Measurements from ENCODE around the gene MMP17. TPM values are rescaled to one million over a fixed set of nuclear protein-coding genes. Genes with fewer than 3 reads are reported as not detected.

Gene MMP17
- 10 to 100 TPM in 1 of 10 donors, 1 to 10 TPM in 9; 3.3 to 10.2 (median 5.1) TPM for polyA plus RNA-seq (ENCODE audit: insufficient read length in 10 of 10)
- long read RNA-seq, donor 1, partial matches to known transcripts: 0 of 2 reads
- long read RNA-seq, donor 1, other reads (novel, unspliced or antisense): 0 of 2 reads
- long read RNA-seq, donor 2: 0 reads
- long read RNA-seq, donor 3: 0 reads
- long read RNA-seq, donor 4: 0 reads
- long read RNA-seq, donor 5, partial matches to known transcripts: 0 of 3 reads
- long read RNA-seq, donor 5, other reads (novel, unspliced or antisense): 0 of 3 reads
- long read RNA-seq, donor 6, partial matches to known transcripts: 0 of 3 reads
- long read RNA-seq, donor 6, other reads (novel, unspliced or antisense): 0 of 3 reads
- long read RNA-seq, donor 7, partial matches to known transcripts: 0 of 2 reads
- long read RNA-seq, donor 7, other reads (novel, unspliced or antisense): 0 of 2 reads
- long read RNA-seq, donor 8: 0 reads
- long read RNA-seq, donor 9: 0 reads

DNA sequence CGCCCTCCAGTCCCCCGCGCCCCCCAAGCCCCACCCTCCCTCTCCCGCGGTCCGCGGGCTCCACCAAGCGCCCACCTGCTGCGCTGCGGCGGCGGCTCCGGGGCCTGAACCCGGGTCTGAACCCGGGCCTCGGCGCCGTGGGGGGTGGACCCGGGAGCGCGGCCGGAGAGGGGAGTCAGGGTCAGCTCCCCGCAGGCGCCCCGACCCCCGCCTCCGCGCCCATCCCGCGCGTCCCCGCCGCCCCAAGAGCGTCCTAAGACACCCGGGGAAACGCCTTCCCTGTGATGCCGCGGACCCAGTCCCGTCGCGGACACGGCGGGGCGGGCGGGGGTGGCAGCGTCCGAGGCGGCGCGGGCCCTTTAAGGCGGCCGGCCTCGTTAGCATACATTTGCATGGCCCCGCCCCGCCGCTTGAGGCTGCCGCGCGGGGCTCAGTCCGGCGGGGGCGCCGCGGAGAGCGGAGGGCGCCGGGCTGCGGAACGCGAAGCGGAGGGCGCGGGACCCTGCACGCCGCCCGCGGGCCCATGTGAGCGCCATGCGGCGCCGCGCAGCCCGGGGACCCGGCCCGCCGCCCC, at the start of gene MMP17:
TSS of gene MMP17 (plus strand) at position 433 of the 574 bp plus-strand sequence. CDS start at position 535, 102 bp downstream.
- DNase-seq: peak; percentile 47 to 84 (median 65)

DNA sequence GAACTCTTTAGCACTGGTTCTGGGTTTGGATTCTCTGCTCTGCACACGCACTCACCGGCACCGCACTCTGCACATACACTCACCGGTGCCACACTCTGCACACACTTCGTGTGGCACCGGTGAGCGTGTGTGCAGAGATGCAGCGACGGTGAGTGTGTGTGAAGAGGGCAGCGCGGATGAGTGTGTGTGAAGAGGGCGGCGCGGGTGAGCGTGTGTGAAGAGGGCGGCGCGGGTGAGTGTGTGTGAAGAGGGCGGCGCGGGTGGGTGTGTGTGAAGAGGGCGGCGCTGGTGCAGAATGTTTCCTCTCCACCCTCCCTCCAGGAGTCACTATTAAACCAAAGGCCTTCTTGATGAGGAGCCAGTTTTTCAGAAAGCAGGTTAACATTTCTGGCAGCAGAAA, 49.2 kb upstream of the MMP17 start:
- no peak for DNase-seq

DNA sequence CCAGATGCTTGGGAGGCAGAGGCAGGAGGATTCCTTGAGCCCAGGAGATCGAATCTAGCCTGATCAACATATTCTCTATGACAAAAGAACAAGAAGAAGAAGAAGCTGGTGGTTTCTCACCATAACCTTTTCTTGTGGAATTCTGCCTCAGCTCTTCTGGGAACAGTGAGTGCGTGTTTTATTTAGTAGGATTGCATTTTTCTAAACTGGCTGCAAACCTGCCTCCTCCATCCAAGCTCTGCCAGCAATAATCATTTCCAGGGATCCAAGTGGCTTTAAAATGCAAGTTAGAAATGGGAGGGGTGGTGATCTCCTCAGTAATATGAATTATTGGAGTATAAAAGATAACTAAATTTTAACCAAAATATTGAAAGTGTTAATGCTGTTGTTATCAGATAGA, 46.1 kb upstream of the MMP17 start:
- DNase-seq: no peak

DNA sequence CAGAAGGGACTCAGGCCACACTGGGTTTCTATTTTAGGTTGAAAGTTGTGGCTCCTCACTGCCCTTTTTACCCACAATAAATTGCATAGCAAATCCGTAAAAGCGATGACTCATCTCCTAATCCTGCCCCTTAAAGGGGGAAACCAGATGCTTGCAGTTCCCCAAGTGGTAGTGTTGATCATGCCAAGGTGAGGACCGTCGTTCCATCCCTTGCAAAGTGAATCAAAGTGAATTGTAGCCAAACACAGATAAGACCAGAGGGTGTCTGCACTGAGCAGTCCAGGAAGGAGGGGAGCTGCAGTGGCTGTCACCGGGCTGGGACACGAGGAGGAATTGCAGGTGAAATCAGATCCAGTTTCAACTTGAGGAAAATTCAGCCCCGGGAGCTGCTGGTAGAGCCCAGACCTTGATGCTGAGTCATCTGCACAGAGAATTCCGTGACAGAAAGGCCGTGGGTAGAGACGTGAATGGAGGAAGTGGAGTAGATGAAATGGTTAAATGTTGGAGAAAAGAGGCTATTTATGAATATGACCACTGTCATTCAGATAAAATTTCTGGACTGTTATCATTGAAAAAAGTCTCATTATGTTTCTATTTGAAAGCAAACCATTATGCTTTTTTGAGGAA, 44.2 kb upstream of the MMP17 start:
- DNase-seq: peak in 1 of 3 donors; percentile 34

DNA sequence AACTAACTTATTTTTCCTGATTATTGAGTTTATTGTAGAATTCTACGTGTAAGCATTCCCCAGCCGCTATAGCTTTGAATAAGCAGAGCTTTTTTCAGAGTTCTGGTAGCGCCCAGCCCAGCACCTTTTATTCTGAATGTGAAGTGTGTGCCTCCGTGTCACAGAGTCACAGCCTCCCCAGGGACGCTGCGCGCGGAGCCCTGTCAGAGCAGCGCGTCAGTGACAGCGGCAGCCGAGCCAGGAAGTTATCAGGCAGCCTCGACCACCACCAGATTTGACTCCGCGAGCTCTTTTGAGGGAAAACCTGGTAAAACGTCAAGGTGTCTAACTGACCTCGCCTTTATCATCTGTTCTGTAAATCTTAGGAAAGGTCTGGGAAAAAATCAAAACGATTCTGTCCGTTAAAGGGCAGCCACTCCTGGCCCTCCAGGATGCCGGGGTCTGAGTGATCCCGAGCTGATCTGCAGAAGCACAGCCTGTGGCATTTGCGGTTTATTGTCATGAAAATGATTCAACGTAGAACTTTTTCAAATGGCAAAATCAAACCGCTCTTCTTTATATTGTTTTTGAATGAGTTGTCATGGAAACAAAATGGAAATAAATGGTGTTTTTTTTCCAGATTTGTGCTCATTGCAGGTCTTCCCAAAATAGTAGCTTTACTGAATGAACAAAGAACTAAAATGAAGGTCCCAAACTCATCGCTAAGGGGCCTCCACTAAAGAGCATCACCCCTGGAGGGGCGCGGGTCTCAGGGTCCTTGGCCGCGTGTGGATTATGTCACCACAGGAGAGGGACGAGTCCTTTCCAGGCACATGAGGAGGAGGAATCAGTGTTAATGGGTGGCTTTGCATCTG, 43.1 kb upstream of the MMP17 start:
- peak in 1 of 3 donors; percentile 29 for DNase-seq

DNA sequence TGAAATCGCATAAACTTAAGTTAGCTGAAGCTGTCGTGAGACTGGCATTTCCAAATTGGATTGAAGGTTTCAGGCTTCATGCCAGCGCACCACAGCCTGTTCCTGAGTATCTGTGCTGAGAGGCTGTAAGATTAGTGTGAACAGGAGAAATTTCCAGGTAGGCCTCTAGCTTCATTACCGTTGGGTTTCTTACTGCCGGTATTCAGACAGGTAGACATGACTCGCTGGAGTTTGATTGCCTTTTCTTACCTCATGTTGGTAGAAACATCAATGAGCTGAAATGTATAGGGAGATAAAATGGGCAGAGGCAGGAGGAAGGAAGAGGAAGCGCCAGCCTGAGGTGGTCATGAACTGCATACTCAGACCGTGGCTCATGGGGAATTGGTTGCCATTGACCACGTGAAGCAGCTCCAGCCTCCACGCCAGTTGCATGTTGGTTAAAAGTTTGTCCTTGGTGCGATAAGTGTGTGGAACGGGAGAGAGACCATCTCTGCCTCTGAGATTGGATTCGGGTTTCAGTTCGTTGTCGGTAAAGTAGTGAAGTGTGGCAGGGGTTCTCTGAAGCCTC, 42.3 kb upstream of the MMP17 start:
- DNase-seq: no peak

DNA sequence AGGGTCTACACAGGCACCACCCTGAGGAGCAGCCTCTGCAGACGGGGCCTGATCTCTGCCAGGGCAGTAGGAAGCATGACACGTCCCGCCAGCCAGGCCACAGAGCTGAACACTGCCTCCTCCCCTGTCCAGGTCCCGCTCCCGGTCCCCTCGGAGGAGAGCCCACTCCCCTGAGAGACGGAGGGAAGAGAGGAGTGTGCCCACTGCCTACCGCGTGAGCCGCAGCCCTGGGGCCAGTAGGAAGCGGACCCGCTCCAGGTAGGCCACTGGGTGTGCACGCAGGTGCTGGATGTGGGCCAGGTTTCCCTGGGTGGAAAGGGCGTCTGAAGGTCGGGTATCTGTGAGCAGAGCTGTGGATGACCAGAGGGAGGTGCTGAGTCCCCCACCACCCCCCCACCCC, 41.9 kb upstream of the MMP17 start:
- no peak for DNase-seq

DNA sequence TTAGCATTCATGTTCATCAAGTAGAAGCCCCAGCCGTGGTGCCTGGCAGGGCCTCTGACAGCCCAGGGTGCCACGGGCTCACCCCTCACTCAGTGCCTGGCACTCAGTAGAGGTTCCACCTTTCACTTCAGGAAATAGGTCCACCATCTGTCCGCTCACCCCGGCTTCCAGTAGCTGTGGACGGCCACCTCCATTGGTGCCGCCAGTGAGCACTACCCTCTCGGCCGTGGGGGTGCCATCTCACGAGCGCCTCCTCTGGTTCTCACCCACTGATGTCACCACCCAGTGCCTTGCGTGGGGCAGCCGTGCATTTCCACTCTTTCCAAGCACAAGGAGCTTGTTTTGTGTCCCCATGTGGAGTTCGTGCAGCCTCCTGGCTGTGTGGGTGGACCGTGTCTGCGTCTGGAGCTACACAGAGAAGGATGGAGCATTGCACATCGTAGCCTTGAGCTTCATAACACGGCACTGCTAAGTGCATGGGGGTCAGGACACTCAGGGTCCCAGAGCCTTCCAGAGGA, 41.0 kb upstream of the MMP17 start:
- no peak for DNase-seq

DNA sequence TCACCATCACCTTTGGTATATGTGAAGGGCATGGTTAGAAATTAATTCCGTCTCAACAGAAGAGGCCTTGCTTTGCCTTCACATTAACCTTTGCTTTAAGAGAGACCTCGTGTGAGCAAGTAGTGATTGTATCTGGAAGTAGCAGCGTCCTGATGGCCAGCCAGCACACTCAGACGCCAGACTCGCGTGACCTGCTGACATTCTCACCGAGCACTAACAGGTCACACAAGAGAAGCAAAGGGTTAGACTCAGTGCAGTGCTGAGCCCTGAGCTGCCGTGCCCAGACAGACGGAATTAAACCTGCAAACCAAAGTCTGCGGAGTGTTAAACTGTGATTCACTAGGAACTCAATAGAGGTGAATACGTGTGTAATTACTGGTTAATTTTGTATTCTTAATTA, 40.1 kb upstream of the MMP17 start:
- DNase-seq: no peak

DNA sequence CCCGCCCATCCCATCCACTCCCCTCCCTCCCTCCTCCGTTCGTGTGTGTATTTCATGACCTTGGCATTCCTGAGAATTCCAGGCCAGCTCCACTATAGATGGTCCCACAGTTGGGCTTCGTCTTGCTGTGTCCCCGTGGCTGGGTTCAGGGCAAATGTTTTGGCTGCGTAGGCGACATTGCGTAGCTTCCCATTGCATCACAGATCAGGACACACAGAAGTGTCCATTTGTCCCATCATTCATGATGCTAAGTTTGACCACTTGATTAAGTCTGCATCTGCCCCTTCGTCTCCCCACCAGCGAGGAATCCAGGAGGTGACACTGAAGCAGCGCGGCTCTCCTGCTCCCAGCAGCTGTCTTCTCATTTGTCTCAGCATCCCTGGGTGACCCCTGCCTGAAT, 38.6 kb upstream of the MMP17 start:
- no peak for DNase-seq

DNA sequence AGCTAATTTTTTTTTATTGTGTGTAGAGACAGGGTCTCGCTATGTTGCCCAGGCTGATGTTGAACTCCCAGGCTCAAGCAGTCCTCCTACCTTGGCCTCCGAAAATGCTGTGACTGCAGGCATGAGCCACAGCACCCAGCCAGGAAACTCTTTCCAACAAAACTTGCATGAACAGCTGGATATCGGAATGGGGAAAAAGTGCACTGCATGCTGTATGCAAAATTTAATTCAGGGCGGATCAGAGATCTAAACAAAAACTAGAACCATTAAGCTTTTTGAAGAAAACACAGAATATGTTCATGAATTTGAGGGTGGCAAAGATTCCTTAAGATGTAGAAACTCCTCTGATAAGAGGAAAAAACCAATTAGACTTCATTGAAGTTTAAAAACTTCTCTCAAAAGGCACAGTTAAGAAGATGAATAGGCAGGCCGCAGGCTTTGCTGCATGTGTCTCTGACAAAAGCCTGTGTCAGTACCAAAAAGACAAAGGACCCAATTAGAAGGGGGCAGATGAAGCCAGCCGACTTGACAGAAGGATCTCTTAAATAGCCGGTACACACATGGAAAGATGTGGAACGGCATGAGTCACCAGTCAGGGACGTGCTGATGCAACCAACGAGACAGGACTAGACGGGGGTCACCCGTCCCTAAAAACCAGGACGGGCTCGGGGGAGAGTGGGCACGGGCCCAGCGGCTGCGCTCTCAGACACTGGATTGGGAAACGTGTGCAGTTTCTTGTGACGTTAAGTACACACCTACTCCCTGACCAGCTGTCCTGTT, 34.8 kb upstream of the MMP17 start:
- no peak for DNase-seq

DNA sequence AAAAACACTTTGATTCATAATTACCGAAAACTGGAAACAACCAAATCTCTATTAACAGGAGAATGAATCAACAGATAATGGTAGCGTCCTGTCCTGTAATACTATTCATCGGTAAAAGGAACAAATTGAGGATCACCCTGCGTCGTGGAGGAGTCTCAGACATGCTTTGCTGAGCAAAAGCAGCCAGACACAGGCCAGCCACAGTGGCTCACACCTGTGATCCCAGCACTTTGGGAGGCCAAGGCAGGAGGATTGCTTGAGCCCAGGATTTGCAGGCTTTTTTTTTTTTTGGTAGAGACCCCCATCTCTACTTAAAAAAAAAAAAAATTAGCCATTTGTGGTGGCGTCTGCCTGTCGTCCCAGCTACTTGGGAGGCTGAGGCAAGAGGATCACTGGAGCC, 34.1 kb upstream of the MMP17 start:
- DNase-seq: no peak

DNA sequence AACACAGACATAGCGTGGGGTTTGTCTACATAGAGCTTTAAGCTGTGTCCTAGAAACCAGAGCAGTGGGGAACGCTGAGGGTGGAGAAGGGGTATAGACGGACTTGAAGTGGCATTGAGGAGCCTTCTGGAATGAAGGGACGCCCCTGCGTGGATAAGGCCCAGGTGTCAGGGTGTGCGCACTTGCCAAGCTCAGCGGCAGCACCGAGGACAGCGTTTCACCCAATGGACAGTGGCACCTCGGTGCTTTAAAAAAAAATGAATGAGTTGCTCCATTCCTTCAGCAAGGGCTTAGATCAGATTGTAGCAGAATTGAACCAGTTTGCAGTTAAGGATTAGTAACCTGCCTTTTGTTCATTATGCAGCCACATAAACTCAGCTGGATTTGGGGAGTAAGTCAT, 33.6 kb upstream of the MMP17 start:
- DNase-seq: no peak

DNA sequence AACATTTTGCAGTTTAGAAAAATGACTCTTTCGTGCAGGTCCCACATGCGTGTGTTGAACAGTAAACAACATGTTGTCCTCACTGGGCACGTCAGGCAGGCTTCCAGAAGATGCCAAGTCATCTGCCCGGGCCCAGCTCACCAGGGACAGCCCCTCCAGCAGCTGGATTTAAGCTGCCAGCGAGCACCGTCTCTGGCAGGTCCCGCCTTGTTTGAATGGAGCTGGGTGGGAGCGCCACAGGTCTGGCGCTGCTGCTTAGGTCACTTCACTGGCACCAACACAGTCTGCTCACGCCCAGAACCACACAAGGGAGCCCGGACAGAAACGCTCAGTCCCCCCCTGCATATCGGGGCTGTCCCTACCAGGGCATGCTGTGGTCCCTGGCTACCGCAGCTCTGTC, 33.1 kb upstream of the MMP17 start:
- DNase-seq: no peak

DNA sequence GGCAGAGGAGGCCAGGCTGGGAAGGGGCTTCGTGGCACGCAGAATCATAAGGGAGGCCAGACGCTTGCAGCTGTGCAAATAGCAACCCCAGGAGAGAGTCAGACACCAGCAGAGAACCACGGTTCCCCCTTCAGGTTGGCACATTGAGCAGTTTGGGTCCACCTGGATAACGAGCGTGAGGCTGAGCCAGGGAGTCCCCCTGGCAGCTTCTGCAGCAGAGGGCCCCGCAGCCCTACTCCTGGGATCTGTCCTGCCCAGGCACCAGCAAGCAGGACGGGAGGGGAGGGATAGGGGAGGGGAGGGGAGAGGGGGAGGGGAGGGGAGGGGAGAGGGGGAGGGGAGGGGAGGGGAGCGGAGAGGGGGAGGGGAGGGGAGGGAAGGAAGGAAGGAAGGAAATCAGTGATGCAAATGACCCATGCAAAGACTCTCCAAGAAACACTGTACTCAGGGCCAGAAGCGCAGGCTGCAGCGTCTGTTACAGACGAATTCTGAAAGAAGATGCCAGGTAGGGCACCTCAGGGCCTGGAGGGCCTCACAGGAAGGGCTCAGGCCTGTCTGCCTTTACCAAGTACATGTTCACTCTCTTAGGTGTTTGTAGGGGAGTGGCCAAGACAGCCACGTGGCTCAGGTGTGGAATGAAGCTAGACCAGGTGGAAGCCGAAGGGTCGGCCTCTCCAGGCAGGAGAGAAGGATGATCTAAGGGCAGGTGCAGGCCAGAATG, 32.3 kb upstream of the MMP17 start:
- DNase-seq: no peak

DNA sequence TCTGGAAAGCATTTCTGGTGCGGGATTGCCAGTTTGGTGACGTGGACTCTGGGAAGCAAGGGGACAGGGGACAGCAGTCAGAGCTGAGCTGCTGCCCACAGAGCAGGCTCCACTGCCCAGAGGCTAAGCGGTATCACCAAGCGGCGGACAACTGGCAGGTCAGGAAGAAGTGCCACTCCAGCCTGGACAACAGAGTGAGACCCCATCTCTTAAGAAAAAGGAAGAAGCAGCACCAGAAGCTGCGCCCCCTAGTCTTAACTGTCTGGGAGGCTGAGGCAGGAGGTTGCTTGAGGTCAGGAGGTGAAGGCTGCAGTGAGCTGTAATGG, 31.8 kb upstream of the MMP17 start:
- no peak for DNase-seq

DNA sequence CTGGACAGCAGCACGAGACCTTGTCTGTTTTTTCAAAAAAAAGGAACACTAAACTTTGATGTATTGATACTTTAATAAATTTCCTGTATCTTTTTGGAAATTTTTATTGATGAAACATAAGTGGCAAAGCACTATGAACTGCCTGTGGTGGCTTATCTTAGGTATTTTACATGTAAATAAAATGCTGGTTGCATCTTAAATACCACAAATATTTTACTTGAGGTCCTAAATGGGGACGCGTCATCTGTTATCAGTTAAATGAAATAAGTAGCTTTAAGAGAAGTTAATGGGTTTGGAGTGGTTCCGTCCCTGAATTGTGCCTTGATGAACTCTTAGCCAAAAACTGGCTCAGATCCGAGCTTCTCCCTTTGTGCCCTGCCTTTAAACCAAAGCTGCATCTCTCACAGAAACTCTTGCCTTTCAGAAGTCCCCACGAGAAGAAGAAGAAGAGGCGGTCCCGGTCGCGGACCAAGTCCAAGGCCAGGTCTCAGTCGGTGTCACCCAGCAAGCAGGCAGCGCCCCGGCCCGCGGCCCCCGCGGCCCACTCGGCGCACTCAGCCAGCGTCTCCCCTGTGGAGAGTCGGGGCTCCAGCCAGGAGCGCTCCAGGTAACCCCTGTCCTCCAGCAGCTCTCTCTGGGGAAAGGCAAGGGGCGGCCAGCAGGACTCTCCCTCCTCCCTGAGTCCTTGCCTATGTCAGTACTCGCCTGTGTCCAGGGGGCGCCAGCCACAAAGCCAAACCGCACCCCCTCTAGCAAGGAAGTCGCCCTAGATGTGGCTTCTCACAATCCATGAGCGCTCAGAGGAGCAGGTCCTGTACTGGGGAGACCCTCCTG, 31.2 kb upstream of the MMP17 start:
- DNase-seq: no peak

DNA sequence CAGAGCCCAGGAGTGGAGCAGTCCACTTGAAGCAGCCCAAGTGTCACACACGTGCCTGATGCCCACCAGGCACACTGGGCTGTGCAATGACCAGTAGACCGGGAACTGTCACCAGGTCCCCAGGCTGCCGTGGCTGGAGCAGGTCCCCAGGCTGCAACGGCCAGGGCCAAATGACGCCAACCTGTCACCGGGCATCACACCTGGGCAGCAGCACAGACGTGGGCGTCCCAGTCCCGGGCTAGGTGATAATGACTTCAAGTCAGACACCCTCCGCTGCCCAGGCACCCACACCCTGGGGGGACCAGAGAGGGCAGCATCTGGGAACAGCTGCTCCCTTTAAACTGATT, 30.6 kb upstream of the MMP17 start:
- DNase-seq: no peak

DNA sequence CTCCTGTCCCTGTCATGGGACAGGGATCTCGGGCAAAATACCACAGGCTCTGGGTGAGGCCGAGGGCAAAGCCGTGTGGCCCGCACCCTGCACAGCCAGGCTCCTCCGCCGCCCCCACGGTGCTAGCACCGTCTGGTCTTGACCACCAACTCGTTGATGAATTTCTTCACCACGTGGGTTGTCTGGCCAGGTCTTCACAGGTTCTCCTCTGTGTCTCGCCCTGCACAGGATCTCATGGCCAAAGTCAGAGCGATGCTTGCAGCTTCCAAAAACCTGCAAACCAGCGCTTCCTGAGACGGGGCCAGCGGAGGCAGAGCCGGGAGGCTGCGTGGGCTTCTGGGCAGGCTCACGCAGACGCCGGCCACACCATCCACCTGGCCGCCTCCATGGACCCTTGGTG, 29.0 kb upstream of the MMP17 start:
- DNase-seq: no peak

Data from muscle of back (tissue), 13 donors.